Left lung (tissue), 10 donors: ENCODE data around the gene PDE11A. TPM values are rescaled to one million over a fixed set of nuclear protein-coding genes. Genes with fewer than 3 reads are reported as not detected.

Experiments used
- ATAC-seq: fragments of 200-7000 bp; cut with Tn5 transposase; one replicate; pipeline ENCODE4 v1.9.1; 2020; ENCODE audit warnings: moderate library complexity
- DNase-seq, 4 donors: peaks; one replicate each; pipeline ENCODE4 v3.0.0-alpha.2; 2013 to 2020
- H3K27ac ChIP-seq, 2 donors: fragments of 200-600 bp; sonication (generic) in 1 of 2; one replicate each; pipeline versions ENCODE4 v1.5.0 to v1.8.0; 2020 to 2021
- H3K27me3 ChIP-seq, 2 donors: fragments of 200-600 bp; sonication (generic) in 1 of 2; one replicate each; pipeline versions ENCODE4 v1.5.0 to v1.8.0; 2020 to 2021
- H3K36me3 ChIP-seq, 2 donors: fragments of 200-600 bp; sonication (generic) in 1 of 2; one replicate each; pipeline versions ENCODE4 v1.5.0 to v1.8.0; 2020 to 2021
- H3K4me1 ChIP-seq, 2 donors: fragments of 200-600 bp; one replicate each; pipeline ENCODE4 v1.8.0; 2021
- H3K4me3 ChIP-seq, 2 donors: fragments of 200-600 bp; sonication (generic) in 1 of 2; one replicate each; pipeline versions ENCODE4 v1.5.0 to v1.8.0; 2020 to 2021; ENCODE audit warnings: mild to moderate bottlenecking in 1 of 2
- H3K9me3 ChIP-seq, 2 donors: fragments of 200-600 bp; sonication (generic) in 1 of 2; one replicate each; pipeline versions ENCODE4 v1.5.0 to v1.8.0; 2020 to 2021
- CTCF ChIP-seq, 2 donors: fragments of 200-600 bp; sonication (generic) in 1 of 2; IDR thresholded peaks; one replicate each; pipeline versions ENCODE4 v1.5.0 to v1.8.0; 2021; ENCODE audit warnings: antibody characterized with exemption in 2 of 2
- intact Hi-C, 2 donors: fragments of 100-400 bp; cut with DNase I; formaldehyde crosslinking; loops; one replicate each; pipeline versions ENCODE4 v1.11.2 to v1.14.2; 2022
- polyA plus RNA-seq, 6 donors: library from polyadenylated mRNA; unstranded; fragments of 120-200 nt; gene quantifications; one replicate each; pipeline ENCODE4 v1.2.1, GENCODE V29; 2013; ENCODE audit not compliant: insufficient read length in 6 of 6
- total RNA-seq, 2 donors: library from RNA; stranded (reverse); fragmentation: NEBNext Ultra II Directional; extraction: Animal tissue kit (Norgen Biotek cat#: 25700); gene quantifications; one replicate each; pipeline ENCODE4 v1.2.1, GENCODE V29; 2021
- donor health status: DM: no; HTN: yes; CAD: no.
- donor health status: DM: no; HTN: no; CAD: no.

Gene PDE11A
- total and polyA plus RNA-seq, 8 donors = 0.24 to 0.73 (median 0.35) TPM

DNA sequence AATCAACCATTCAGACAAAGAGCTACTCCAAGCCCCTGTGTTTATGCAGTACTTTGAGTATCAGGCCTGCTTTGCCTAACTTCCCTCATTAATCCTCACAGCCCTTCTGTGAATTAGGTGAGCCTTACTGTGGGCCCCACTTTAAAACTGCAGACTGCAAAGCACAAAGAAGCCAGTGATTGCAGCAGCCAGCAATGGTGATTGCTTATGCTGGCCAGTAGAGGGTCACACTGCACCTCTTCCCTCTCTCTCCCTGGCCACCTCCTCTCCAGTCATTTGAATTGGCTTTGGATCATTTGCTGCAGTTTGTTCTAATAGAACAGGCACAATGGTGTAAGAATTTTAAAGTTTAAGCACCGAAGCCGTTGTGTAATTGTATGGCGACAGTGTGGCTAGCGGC lies 450.1 kb downstream of the PDE11A start:
- intact Hi-C loops = no loop called here
- Histone ChIP-seq H3K9me3 (no peaks in the 10 kb centered on the region), H3K4me1 (peaks cover 4 to 8% of the 10 kb centered on the region in 2 donors), H3K27ac (no peak overlapping the region), H3K36me3 (no peaks in the 10 kb centered on the region), H3K27me3 (peaks cover 0 to 15% of the 10 kb centered on the region in 2 donors), H3K4me3 (no peak overlapping the region)
- no peak for TF ChIP-seq CTCF (IDR thresholded peaks at IDR 0.05)
- DNase-seq (no peak), ATAC-seq (no peak)

DNA sequence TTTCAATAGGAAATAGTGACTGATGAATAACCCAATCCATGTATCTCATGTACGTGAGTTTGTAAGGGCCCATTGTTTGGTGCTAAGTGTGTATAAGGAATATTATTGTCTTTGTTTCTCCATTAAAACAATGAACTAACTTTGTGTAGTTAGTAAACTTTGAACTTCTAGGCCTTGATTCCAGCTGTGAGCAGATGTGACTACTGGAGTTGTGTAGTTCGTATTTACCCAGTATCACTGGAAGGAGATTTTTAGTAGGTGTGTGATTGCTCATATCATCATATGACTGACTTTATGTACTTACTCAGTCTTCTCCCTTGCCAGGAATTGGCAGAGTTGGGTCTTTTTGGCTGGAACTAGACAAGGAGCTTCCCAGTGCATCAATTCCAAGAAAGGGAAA lies 452.6 kb downstream of the PDE11A start:
- H3K4me1 ChIP-seq = peaks cover 4 to 8% of the 10 kb centered on the region in 2 donors
- no peak for TF ChIP-seq CTCF (IDR thresholded peaks at IDR 0.05)
- intact Hi-C loops = no loop called here
- H3K36me3 ChIP-seq = no peaks in the 10 kb centered on the region
- no peaks in the 10 kb centered on the region for H3K9me3 ChIP-seq
- H3K27ac ChIP-seq = no peak overlapping the region
- H3K4me3 ChIP-seq = no peak overlapping the region
- H3K27me3 ChIP-seq = no peaks in the 10 kb centered on the region
- ATAC-seq (no peak), DNase-seq (no peak)

DNA sequence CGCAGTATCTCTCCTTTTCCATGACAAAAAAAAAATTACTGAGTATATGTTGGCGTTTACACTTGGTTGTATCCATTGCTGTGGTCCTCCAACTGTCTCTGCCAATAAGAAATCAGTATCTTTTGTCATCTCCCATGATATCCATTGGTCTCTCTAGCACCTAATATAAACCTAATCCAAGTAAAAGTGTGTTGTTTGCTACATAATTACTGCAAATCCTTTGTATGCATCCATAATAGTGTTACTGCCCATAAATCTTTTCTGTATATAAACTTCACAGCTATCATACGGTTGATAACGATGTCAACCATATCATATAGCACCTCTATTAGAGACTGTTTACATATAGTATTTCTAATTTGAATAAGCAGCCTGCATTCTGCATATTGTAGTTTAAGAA lies 453.1 kb downstream of the PDE11A start:
- DNase-seq (no peak), ATAC-seq (no peak)
- intact Hi-C loops = no loop called here
- peaks cover 4 to 8% of the 10 kb centered on the region in 2 donors for H3K4me1 ChIP-seq
- H3K9me3 ChIP-seq = no peaks in the 10 kb centered on the region
- no peaks in the 10 kb centered on the region for H3K27me3 ChIP-seq
- peak overlapping the region; percentile 60 to 61 for H3K4me3 ChIP-seq
- TF ChIP-seq CTCF (IDR thresholded peaks at IDR 0.05) = no peak
- H3K36me3 ChIP-seq = no peaks in the 10 kb centered on the region
- H3K27ac ChIP-seq = no peak overlapping the region

DNA sequence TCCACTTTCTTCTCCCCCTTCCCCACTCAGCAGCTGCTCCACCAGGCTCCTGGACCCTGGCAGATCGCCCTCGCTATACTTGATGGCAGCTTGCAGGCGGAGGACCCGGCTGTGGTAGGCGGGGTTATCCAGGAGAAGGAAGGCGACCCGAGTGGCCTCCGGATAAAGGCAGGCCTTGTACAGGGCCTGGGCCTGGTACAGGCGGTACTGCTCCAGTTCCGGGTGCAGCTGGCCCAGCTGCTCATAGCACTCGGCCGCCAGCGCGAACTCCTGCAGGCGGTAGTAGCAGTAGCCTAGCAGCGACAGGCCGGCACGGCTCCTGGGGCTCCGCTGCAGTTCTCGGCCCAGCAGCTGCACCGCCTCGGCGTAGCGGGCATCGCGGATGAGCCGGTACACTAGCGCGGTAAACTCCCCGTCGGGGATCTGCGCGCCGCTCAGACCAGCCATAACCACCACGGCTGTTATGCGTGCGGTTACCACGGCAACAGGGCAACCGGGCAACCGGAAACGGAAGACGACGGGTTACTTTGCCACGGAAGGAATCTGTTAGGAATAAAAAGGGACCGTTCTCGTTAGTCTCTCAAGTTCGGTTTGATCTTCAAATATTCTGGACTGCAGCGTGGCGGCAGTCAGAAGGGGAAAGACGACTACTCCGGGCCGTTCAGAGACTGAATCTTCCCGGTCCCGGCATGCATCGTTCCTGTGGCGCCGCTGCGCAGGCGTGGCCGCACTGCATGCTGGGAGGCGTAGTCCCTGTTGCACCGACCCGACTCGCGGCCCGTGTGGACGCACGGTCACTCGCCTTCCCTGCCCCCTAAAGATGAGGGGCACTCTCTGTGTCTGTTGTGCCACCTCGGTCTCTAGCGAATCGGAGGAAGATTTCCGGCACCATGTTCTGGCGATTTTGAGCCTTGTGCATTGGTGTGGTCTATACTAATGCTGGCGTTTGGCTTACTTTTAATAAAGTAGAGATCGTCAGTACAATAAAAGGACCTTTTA lies 454.0 kb downstream of the PDE11A start:
- peak in 1 of 2 donors; percentile 7 for TF ChIP-seq CTCF (IDR thresholded peaks at IDR 0.05)
- H3K4me1 ChIP-seq = peaks cover 4 to 8% of the 10 kb centered on the region in 2 donors
- ATAC-seq = peak; percentile 99
- H3K27me3 ChIP-seq = no peaks in the 10 kb centered on the region
- H3K36me3 ChIP-seq = no peaks in the 10 kb centered on the region
- peak; percentile 93 to 98 (median 94) for DNase-seq
- intact Hi-C loops = no loop called here
- H3K4me3 ChIP-seq = peak overlapping the region; percentile 60 to 61
- H3K27ac ChIP-seq = peak overlapping the region; percentile 95 to 96
- H3K9me3 ChIP-seq = no peaks in the 10 kb centered on the region

DNA sequence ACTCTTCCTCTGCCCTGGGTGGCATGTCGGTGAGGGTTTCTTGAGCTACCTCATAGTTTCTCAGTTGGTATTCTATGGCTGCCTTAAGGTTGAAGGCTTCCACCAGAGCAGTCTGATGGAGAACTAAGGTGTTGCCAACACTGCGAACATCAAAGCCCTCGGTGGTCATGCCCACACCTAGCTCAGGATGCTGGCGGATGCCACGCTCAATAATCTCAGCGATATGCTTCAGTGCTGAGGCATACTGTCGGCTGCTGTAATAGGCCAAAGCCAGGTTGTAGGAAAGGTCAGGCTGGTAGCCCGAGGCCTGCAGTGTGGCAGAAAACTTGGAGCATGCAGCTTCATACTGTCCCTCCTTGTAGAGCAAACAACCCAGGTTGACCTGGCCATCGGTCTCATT lies 454.7 kb downstream of the PDE11A start:
- no peaks in the 10 kb centered on the region for H3K27me3 ChIP-seq
- ATAC-seq = no peak
- no peak for DNase-seq
- no peaks in the 10 kb centered on the region for H3K9me3 ChIP-seq
- H3K27ac ChIP-seq = peak overlapping the region in 1 of 2 donors; percentile 96
- intact Hi-C loops = no loop called here
- no peaks in the 10 kb centered on the region for H3K36me3 ChIP-seq
- peaks cover 4 to 8% of the 10 kb centered on the region in 2 donors for H3K4me1 ChIP-seq
- H3K4me3 ChIP-seq = peak overlapping the region; percentile 60 to 61
- no peak for TF ChIP-seq CTCF (IDR thresholded peaks at IDR 0.05)
